PC-3 (cell line): ENCODE measurements around the gene HOXD3. TPM values are rescaled to one million over a fixed set of nuclear protein-coding genes. Genes with fewer than 3 reads are reported as not detected.

Experiments
- ATAC-seq: fragments of 200-7000 bp; cut with Tn5 transposase; 2 replicates; pipeline ENCODE4 v1.9.1; 2020; ENCODE audit warnings: mild to moderate bottlenecking, moderate library complexity
- BruUV-seq: library from RNA; stranded (reverse); fragments of 400-500 nt; replicated peaks from 2 replicates; lab custom pipeline; 2021; lab: Mats Ljungman, UMichigan
- CTCF ChIA-PET: fragments of 300-600 bp; sonication (Branson Sonifier 250); formaldehyde crosslinking; loops from one replicate; lab custom pipeline; 2022; ENCODE audit warnings: antibody characterized with exemption; lab: Charles Lee
- POLR2A ChIA-PET: fragments of 300-600 bp; sonication (Branson Sonifier 250); formaldehyde crosslinking; loops from one replicate; lab custom pipeline; 2022; ENCODE audit warnings: antibody characterized with exemption; ENCODE audit not compliant: unreplicated experiment; lab: Charles Lee
- DNase-seq: peaks from one replicate; pipeline ENCODE4 v3.0.0-alpha.2; 2015
- H2AFZ ChIP-seq: fragments of 300-600 bp; sonication (generic); 2 replicates; pipeline ENCODE4 v1.6.0; 2016; ENCODE audit warnings: antibody characterized with exemption, low read length
- H3F3A ChIP-seq: fragments of 300-600 bp; sonication (generic); one replicate; pipeline ENCODE4 v1.6.0; 2017; ENCODE audit warnings: antibody characterized with exemption, low read length, control low read depth, mild to moderate bottlenecking; ENCODE audit not compliant: unreplicated experiment
- H3K27ac ChIP-seq: fragments of 300-600 bp; sonication (generic); 2 replicates; pipeline ENCODE4 v1.5.1; 2016; ENCODE audit warnings: mild to moderate bottlenecking, low read length
- H3K27me3 ChIP-seq: fragments of 300-600 bp; sonication (generic); 2 replicates; pipeline ENCODE4 v1.6.1; 2016; ENCODE audit warnings: low read length, mixed read lengths
- H3K36me3 ChIP-seq: fragments of 300-600 bp; sonication (generic); 2 replicates; pipeline ENCODE4 v1.6.1; 2016; ENCODE audit warnings: low read depth, mixed run types, low read length, mixed read lengths
- H3K4me1 ChIP-seq: fragments of 300-600 bp; sonication (generic); 2 replicates; pipeline ENCODE4 v1.5.1; 2016; ENCODE audit warnings: low read length; ENCODE audit not compliant: insufficient read depth
- H3K4me2 ChIP-seq: fragments of 300-600 bp; sonication (generic); 2 replicates; pipeline ENCODE4 v1.6.0; 2016; ENCODE audit warnings: low read length
- H3K4me3 ChIP-seq: fragments of 300-600 bp; sonication (generic); 2 replicates; pipeline ENCODE4 v1.5.1; 2016; ENCODE audit warnings: mild to moderate bottlenecking, low read length, mixed read lengths
- H3K79me2 ChIP-seq: fragments of 300-600 bp; sonication (generic); 2 replicates; pipeline ENCODE4 v1.6.1; 2017; ENCODE audit warnings: low read length, mixed read lengths
- H3K9ac ChIP-seq: fragments of 300-600 bp; sonication (generic); 2 replicates; pipeline ENCODE4 v1.6.0; 2016; ENCODE audit warnings: mild to moderate bottlenecking, low read length
- H3K9me2 ChIP-seq: fragments of 300-600 bp; sonication (generic); replicated peaks from 2 replicates; pipeline ENCODE4 v1.6.1; 2016; ENCODE audit warnings: mixed run types, low read length, mixed read lengths
- H3K9me3 ChIP-seq: fragments of 300-600 bp; sonication (generic); 2 replicates; pipeline ENCODE4 v1.6.1; 2016; ENCODE audit warnings: low read length, mixed read lengths
- H4K20me1 ChIP-seq: fragments of 300-600 bp; sonication (generic); 2 replicates; pipeline ENCODE4 v1.6.1; 2016; ENCODE audit warnings: low read length, mixed read lengths
- CTCF ChIP-seq: fragments of 300-600 bp; sonication (generic); conservative IDR thresholded peaks from 2 replicates; pipeline ENCODE4 v1.5.1; 2017; ENCODE audit warnings: antibody characterized with exemption, low read depth, mild to moderate bottlenecking, low read length
- EZH2 ChIP-seq: fragments of 300-600 bp; sonication (generic); IDR thresholded peaks from one replicate; pipeline ENCODE4 v1.6.1; 2017; ENCODE audit warnings: antibody characterized with exemption, mild to moderate bottlenecking, low read length; ENCODE audit not compliant: unreplicated experiment
- EZH2phosphoT487 ChIP-seq: fragments of 300-600 bp; sonication (generic); IDR thresholded peaks from 2 replicates; pipeline ENCODE4 v1.6.1; 2018; ENCODE audit warnings: mild to moderate bottlenecking, antibody characterized with exemption, low read length, borderline replicate concordance
- intact Hi-C: fragments of 100-400 bp; cut with micrococcal nuclease; formaldehyde crosslinking; loops from 2 replicates; pipeline ENCODE4 v1.9.0; 2023
- total RNA-seq: library from RNA; depleted of rRNA; stranded (reverse); fragments of >200 nt; gene quantifications from 2 replicates; pipeline ENCODE4 v1.2.3, GENCODE V29; 2014

HOXD3 gene
- total RNA-seq, 1 experiment from 2014 or later: 4.4 TPM

- POLR2A ChIA-PET: no interaction called here
- CTCF ChIA-PET: interaction anchor here (0.6 kb wide), 1 partner anchor 471 kb away, joined by 3 read pairs; no protein-coding TSS in a partner anchor
- no peak overlapping the region for H2AFZ ChIP-seq
- ATAC-seq (no peak), DNase-seq (no peak)
- no peak overlapping the region for H3K9ac ChIP-seq
- no peaks in the 10 kb centered on the region for H3K4me1 ChIP-seq
- no TSS peak for BruUV-seq
- no peaks in the 10 kb centered on the region for H3K9me3 ChIP-seq
- H3F3A ChIP-seq: no peaks in the 10 kb centered on the region
- H3K27ac ChIP-seq: no peak overlapping the region
- peaks cover 10% of the 10 kb centered on the region; the same call in 1 of the 2 replicates for H3K27me3 ChIP-seq
- H3K79me2 ChIP-seq: no peaks in the 10 kb centered on the region
- H4K20me1 ChIP-seq: no peaks in the 10 kb centered on the region
- H3K9me2 ChIP-seq: no peaks in the 10 kb centered on the region
- TF ChIP-seq EZH2: no peak
- TF ChIP-seq CTCF: no peak
- TF ChIP-seq EZH2phosphoT487: no peak
- H3K4me3 ChIP-seq: no peak overlapping the region
- H3K36me3 ChIP-seq: no peaks in the 10 kb centered on the region
- H3K4me2 ChIP-seq: no peak overlapping the region
- intact Hi-C loops: no loop called here
These were observed 24.4 kb downstream of the HOXD3 start for GRCh38 chr2:176181551-176181950.

DNA sequence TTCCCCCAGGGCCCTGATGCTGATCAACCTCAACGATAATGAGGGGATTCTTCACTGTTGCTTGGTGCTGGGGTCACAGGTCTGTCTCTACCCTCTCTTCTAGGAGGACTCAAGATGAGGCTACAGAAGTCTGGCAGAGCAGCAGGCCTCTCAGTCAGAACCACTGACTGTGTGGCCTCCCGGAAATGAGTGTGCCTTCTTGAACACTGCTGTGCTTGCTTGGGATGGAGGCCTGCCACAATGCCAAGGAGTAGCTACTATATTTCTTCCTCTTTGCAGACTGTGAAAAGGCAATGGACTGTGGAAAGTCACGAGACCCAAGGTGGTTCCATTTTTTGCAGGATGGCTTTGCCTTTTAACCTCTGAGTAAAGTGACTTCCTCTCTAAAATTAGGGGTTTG lies 25.6 kb downstream of the HOXD3 start:
- H3F3A ChIP-seq: no peaks in the 10 kb centered on the region
- no peak overlapping the region for H3K4me2 ChIP-seq
- H3K27me3 ChIP-seq: peaks cover 10% of the 10 kb centered on the region; the same call in 1 of the 2 replicates
- ChIA-PET POLR2A (no interaction called here), CTCF (no interaction called here)
- no peak overlapping the region for H3K9ac ChIP-seq
- no TSS peak for BruUV-seq
- H3K27ac ChIP-seq: no peak overlapping the region
- DNase-seq (no peak), ATAC-seq (no peak)
- no peaks in the 10 kb centered on the region for H3K9me2 ChIP-seq
- H4K20me1 ChIP-seq: no peaks in the 10 kb centered on the region
- H3K4me1 ChIP-seq: no peaks in the 10 kb centered on the region
- H2AFZ ChIP-seq: no peak overlapping the region
- intact Hi-C loops: no loop called here
- no peak for TF ChIP-seq CTCF
- TF ChIP-seq EZH2phosphoT487: no peak
- no peak for TF ChIP-seq EZH2
- no peaks in the 10 kb centered on the region for H3K9me3 ChIP-seq
- H3K36me3 ChIP-seq: no peaks in the 10 kb centered on the region
- no peak overlapping the region for H3K4me3 ChIP-seq
- no peaks in the 10 kb centered on the region for H3K79me2 ChIP-seq

DNA sequence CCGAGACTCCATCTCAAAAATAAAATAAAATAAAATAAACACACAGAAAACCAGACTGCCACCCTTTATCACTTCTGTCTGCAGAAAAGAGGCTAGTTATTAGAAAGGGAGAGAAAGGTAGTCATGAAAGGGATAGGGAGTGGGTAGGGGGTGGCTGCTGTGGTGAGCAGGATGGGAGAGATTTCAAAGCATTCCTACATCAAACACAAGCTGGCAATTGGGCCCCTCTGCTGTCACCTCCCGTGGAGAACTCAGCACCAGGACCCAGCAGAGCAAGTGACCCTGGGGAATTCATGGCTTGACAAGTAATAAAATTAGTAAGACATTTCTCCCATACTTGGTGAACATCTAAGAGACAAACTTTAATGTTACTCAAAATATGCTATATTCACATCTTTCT lies 27.6 kb downstream of the HOXD3 start:
- TF ChIP-seq CTCF: no peak
- TF ChIP-seq EZH2phosphoT487: no peak
- no peak for TF ChIP-seq EZH2
- Histone ChIP-seq H3K36me3 (no peaks in the 10 kb centered on the region), H2AFZ (no peak overlapping the region), H3F3A (no peaks in the 10 kb centered on the region), H3K9me3 (no peaks in the 10 kb centered on the region), H3K4me2 (no peak overlapping the region), H4K20me1 (no peaks in the 10 kb centered on the region), H3K27ac (no peak overlapping the region), H3K27me3 (peaks cover 5% of the 10 kb centered on the region; the same call in 1 of the 2 replicates), H3K4me1 (no peaks in the 10 kb centered on the region), H3K79me2 (no peaks in the 10 kb centered on the region), H3K4me3 (no peak overlapping the region), H3K9me2 (no peaks in the 10 kb centered on the region), H3K9ac (no peak overlapping the region)
- no TSS peak for BruUV-seq
- ChIA-PET CTCF (no interaction called here), POLR2A (no interaction called here)
- no peak for DNase-seq
- intact Hi-C loops: no loop called here
- ATAC-seq: no peak
